H9 (cell line): ENCODE measurements around the gene IL31RA. TPM values are rescaled to one million over a fixed set of nuclear protein-coding genes. Genes with fewer than 3 reads are reported as not detected.

Experiments
- DNase-seq: peaks from one replicate; pipeline ENCODE4 v3.0.0-alpha.2; 2017
- H2AFZ ChIP-seq: one replicate; pipeline ENCODE4 v1.6.1; 2013; ENCODE audit warnings: mild to moderate bottlenecking, low read length, control low read depth, moderate library complexity
- H2AK5ac ChIP-seq: 2 replicates; pipeline ENCODE4 v1.6.1; 2013; ENCODE audit warnings: low read length, control low read depth, mixed read lengths; ENCODE audit not compliant: insufficient read length
- H2BK120ac ChIP-seq: one replicate; pipeline ENCODE4 v1.6.1; 2013; ENCODE audit warnings: low read depth, mild to moderate bottlenecking, low read length, control low read depth, inconsistent platforms; ENCODE audit not compliant: poor library complexity, severe bottlenecking
- H2BK12ac ChIP-seq: 2 replicates; pipeline ENCODE4 v1.6.1; 2013; ENCODE audit warnings: low read length, control low read depth, mixed read lengths, low read depth; ENCODE audit not compliant: insufficient read length
- H2BK15ac ChIP-seq: 2 replicates; pipeline ENCODE4 v1.6.1; 2013; ENCODE audit warnings: low read depth, low read length, control low read depth
- H2BK20ac ChIP-seq: one replicate; pipeline ENCODE4 v1.6.1; 2013; ENCODE audit warnings: low read depth, mild to moderate bottlenecking, low read length, control low read depth, inconsistent platforms; ENCODE audit not compliant: poor library complexity, severe bottlenecking
- H2BK5ac ChIP-seq: 2 replicates; pipeline ENCODE4 v1.6.1; 2013; ENCODE audit warnings: low read length, control low read depth, mixed read lengths; ENCODE audit not compliant: insufficient read length
- H3K14ac ChIP-seq: 2 replicates; pipeline ENCODE4 v1.6.1; 2013; ENCODE audit warnings: low read length, control low read depth; ENCODE audit not compliant: insufficient read depth
- H3K18ac ChIP-seq: 2 replicates; pipeline ENCODE4 v1.6.1; 2013; ENCODE audit warnings: low read depth, mild to moderate bottlenecking, mixed read lengths, low read length, control low read depth; ENCODE audit not compliant: insufficient read length
- H3K23ac ChIP-seq: 2 replicates; pipeline ENCODE4 v1.6.1; 2013; ENCODE audit warnings: low read length, control low read depth, mixed read lengths, low read depth; ENCODE audit not compliant: insufficient read length
- H3K23me2 ChIP-seq: 2 replicates; pipeline ENCODE4 v1.6.1; 2013; ENCODE audit warnings: low read depth, mild to moderate bottlenecking, mixed read lengths, low read length, control low read depth; ENCODE audit not compliant: insufficient read length, poor library complexity, severe bottlenecking
- H3K27ac ChIP-seq: 2 replicates; pipeline ENCODE4 v1.5.1; 2013; ENCODE audit warnings: low read length, control low read depth, mixed read lengths, low read depth; ENCODE audit not compliant: insufficient read length
- H3K27me3 ChIP-seq: 2 replicates; pipeline ENCODE4 v1.6.1; 2013; ENCODE audit warnings: low read length, control low read depth, inconsistent platforms; ENCODE audit not compliant: insufficient read depth
- H3K4ac ChIP-seq: 2 replicates; pipeline ENCODE4 v1.6.1; 2013; ENCODE audit warnings: low read depth, mild to moderate bottlenecking, control low read depth, inconsistent platforms, low read length, moderate library complexity
- H3K4me1 ChIP-seq: 2 replicates; pipeline ENCODE4 v1.6.1; 2013; ENCODE audit warnings: low read length, control low read depth, inconsistent platforms; ENCODE audit not compliant: insufficient read depth
- H3K4me2 ChIP-seq: 2 replicates; pipeline ENCODE4 v1.6.1; 2013; ENCODE audit warnings: low read length, control low read depth, mixed read lengths; ENCODE audit not compliant: insufficient read length, insufficient read depth
- H3K56ac ChIP-seq: 2 replicates; pipeline ENCODE4 v1.6.1; 2013; ENCODE audit warnings: low read depth, mild to moderate bottlenecking, mixed read lengths, low read length, control low read depth; ENCODE audit not compliant: insufficient read length
- H3K79me1 ChIP-seq: 2 replicates; pipeline ENCODE4 v1.6.1; 2013; ENCODE audit warnings: low read depth, mild to moderate bottlenecking, moderate library complexity, low read length, control low read depth, inconsistent platforms; ENCODE audit not compliant: insufficient read depth, poor library complexity, severe bottlenecking
- H3K79me2 ChIP-seq: 2 replicates; pipeline ENCODE4 v1.6.1; 2013; ENCODE audit warnings: low read length, control low read depth, inconsistent platforms; ENCODE audit not compliant: insufficient read depth
- H3K9ac ChIP-seq: 2 replicates; pipeline ENCODE4 v1.6.1; 2013; ENCODE audit warnings: low read length, control low read depth, mixed read lengths; ENCODE audit not compliant: insufficient read length; ENCODE audit errors: extremely low read depth
- H3K9me3 ChIP-seq: one replicate; pipeline ENCODE4 v1.6.1; 2013; ENCODE audit warnings: low read depth, low read length, inconsistent platforms; ENCODE audit not compliant: control insufficient read depth
- H3T11ph ChIP-seq: one replicate; pipeline ENCODE4 v1.6.1; 2013; ENCODE audit warnings: mild to moderate bottlenecking, low read length, control low read depth, inconsistent platforms
- H4K20me1 ChIP-seq: one replicate; pipeline ENCODE4 v1.6.1; 2013; ENCODE audit not compliant: control insufficient read depth, insufficient read length, insufficient read depth
- H4K5ac ChIP-seq: 2 replicates; pipeline ENCODE4 v1.6.1; 2013; ENCODE audit warnings: low read depth, mild to moderate bottlenecking, mixed read lengths, low read length, control low read depth; ENCODE audit not compliant: insufficient read length
- H4K8ac ChIP-seq: replicated peaks from 2 replicates; pipeline ENCODE4 v1.6.1; 2013; ENCODE audit warnings: low read length, control low read depth, mixed read lengths, low read depth; ENCODE audit not compliant: insufficient read length
- H4K91ac ChIP-seq: 2 replicates; pipeline ENCODE4 v1.6.1; 2013; ENCODE audit warnings: low read depth, mild to moderate bottlenecking, moderate library complexity, mixed read lengths, low read length, control low read depth; ENCODE audit not compliant: insufficient read length
- H3K27ac Mint-ChIP-seq, 3 experiments: 2 replicates in 2 of 3; 3 replicates in 1 of 3; pipeline ENCODE4 v1.8.0; 2020 to 2021; ENCODE audit warnings: mixed read lengths in 3 of 3, mild to moderate bottlenecking in 1 of 3, moderate library complexity in 1 of 3
- H3K27me3 Mint-ChIP-seq: 2 replicates; pipeline ENCODE4 v1.8.0; 2021; ENCODE audit warnings: low read depth, mild to moderate bottlenecking, moderate library complexity, mixed read lengths
- H3K36me3 Mint-ChIP-seq, 3 experiments: 2 replicates in 2 of 3; 3 replicates in 1 of 3; pipeline ENCODE4 v1.8.0; 2020 to 2021; ENCODE audit warnings: low read depth in 3 of 3, mixed read lengths in 3 of 3; ENCODE audit not compliant: insufficient read depth in 1 of 3
- H3K4me1 Mint-ChIP-seq, 2 experiments: 2 replicates each; pipeline ENCODE4 v1.8.0; 2020; ENCODE audit warnings: mixed read lengths in 2 of 2
- H3K4me3 Mint-ChIP-seq, 2 experiments: 2 replicates in 1 of 2; 3 replicates in 1 of 2; pipeline ENCODE4 v1.8.0; 2020 to 2021; ENCODE audit warnings: mild to moderate bottlenecking in 2 of 2, mixed read lengths in 2 of 2, moderate library complexity in 1 of 2
- H3K9me3 Mint-ChIP-seq, 2 experiments: 2 replicates in 1 of 2; 3 replicates in 1 of 2; pipeline ENCODE4 v1.8.0; 2020; ENCODE audit warnings: mild to moderate bottlenecking in 2 of 2, mixed read lengths in 2 of 2, moderate library complexity in 1 of 2
- CTCF ChIP-seq: fragments of 200-600 bp; sonication (generic); conservative IDR thresholded peaks from 3 replicates; pipeline ENCODE4 v1.8.0; 2021; ENCODE audit warnings: antibody characterized with exemption, mild to moderate bottlenecking
- WGBS: extraction: QIAGEN DNeasy Blood & Tissue Kit; methylation state at CpG from one replicate; pipeline ENCODE4 v1.1.7; 2013; ENCODE audit warnings: missing lambda C conversion rate, low lambda C conversion rate, mixed read lengths; ENCODE audit not compliant: insufficient read length; ENCODE audit errors: extremely low coverage; 5-methylcytosine and 5-hydroxymethylcytosine counted together
- total RNA-seq: library from RNA; stranded (reverse); gene quantifications from 2 replicates; pipeline ENCODE4 v1.2.1, GENCODE V29; 2021

The IL31RA gene
- total RNA-seq, 1 experiment from 2014 or later, result 0.11 TPM

DNA sequence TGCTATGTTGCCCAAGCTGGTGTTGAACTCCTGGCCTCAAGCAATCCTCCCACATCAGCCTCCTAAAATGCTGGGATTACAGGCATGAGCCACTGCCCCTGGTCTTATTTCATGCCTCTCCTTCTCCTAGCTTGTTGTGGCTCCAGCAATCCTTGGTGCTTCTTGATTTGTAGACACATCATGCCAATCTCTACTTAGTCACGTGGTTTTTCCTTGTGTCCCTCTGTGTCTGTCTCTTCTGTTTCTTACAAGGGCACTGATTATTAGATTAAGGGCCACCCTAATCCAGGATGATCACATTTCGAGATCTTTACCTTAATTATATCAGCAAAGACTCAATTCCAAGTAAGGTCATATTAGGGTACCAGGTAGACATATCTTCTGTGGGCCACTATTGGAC, 9.2 kb upstream of the IL31RA start:
- no peak overlapping the region for H3K4ac ChIP-seq
- no peaks in the 10 kb centered on the region for H3K79me1 ChIP-seq
- H3K9me3 ChIP-seq, result no peaks in the 10 kb centered on the region
- H3T11ph ChIP-seq, result no peak overlapping the region
- no peaks in the 10 kb centered on the region for H4K20me1 ChIP-seq
- no peak overlapping the region for H4K5ac ChIP-seq
- no peak overlapping the region for H2BK120ac ChIP-seq
- H3K79me2 ChIP-seq, result no peaks in the 10 kb centered on the region
- no peak overlapping the region for H2AFZ ChIP-seq
- H3K27ac ChIP-seq, result no peak overlapping the region
- TF ChIP-seq CTCF, result no peak
- no peak overlapping the region for H2AK5ac ChIP-seq
- H3K56ac ChIP-seq, result no peak overlapping the region
- H3K4me2 ChIP-seq, result no peak overlapping the region
- no peak overlapping the region for H3K9ac ChIP-seq
- H2BK20ac ChIP-seq, result no peak overlapping the region
- no peak overlapping the region for H3K23ac ChIP-seq
- DNase-seq, result no peak
- no peaks in the 10 kb centered on the region for H3K4me1 ChIP-seq
- no peak overlapping the region for H3K14ac ChIP-seq
- no peaks in the 10 kb centered on the region for H3K27me3 ChIP-seq
- Mint-ChIP-seq H3K9me3 (peaks cover 4 to 12% of the 10 kb centered on the region in 2 experiments; a peak in 2 of 5 replicates), H3K4me1 (no peaks in the 10 kb centered on the region), H3K36me3 (no peaks in the 10 kb centered on the region), H3K27me3 (no peaks in the 10 kb centered on the region), H3K4me3 (no peak overlapping the region), H3K27ac (no peak overlapping the region)
- no peaks in the 10 kb centered on the region for H3K23me2 ChIP-seq
- H4K8ac ChIP-seq, result no peak overlapping the region
- no CpG with 5 or more reads among the region's 2 CpGs for WGBS
- no peak overlapping the region for H3K18ac ChIP-seq
- H2BK15ac ChIP-seq, result no peak overlapping the region
- H2BK12ac ChIP-seq, result no peak overlapping the region
- H4K91ac ChIP-seq, result no peak overlapping the region
- H2BK5ac ChIP-seq, result no peak overlapping the region
